ENCODE data around the gene DHCR7.

Gene DHCR7

GRCh38 chr11:71400216-71400615, 48.0 kb downstream of the DHCR7 start:
- no peaks in the 10 kb centered on the region for H3K4me1 ChIP-seq
- TF ChIP-seq CTCF (IDR thresholded peaks at IDR 0.05): no peak
- intact Hi-C loops (cut with DNase I; ENCODE audit: low total_unique reads): no loop called here

GRCh38 chr11:71399341-71399740, 48.9 kb downstream of the DHCR7 start:
- Histone ChIP-seq H3K9me3 (no peaks in the 10 kb centered on the region), H3K4me3 (no peak overlapping the region), H3K36me3 (no peaks in the 10 kb centered on the region), H3K27ac (no peak overlapping the region), H3K27me3 (peaks cover 0 to 25% of the 10 kb centered on the region in 2 donors), H3K4me1 (no peaks in the 10 kb centered on the region)
- no peak for TF ChIP-seq CTCF (IDR thresholded peaks at IDR 0.05)
- DNase-seq: no peak
- intact Hi-C loops (cut with DNase I; ENCODE audit: low total_unique reads): no loop called here

More at GRCh38 chr11:71400216-71400615, 48.0 kb downstream of the DHCR7 start:
- DNase-seq: no peak
- no peak overlapping the region for H3K4me3 ChIP-seq
- no peaks in the 10 kb centered on the region for H3K36me3 ChIP-seq
- H3K27ac ChIP-seq: no peak overlapping the region
- H3K9me3 ChIP-seq: no peaks in the 10 kb centered on the region
- peaks cover 0 to 25% of the 10 kb centered on the region in 2 donors for H3K27me3 ChIP-seq

GRCh38 chr11:71397961-71398360, 50.2 kb downstream of the DHCR7 start:
- no peaks in the 10 kb centered on the region for H3K4me1 ChIP-seq
- H3K4me3 ChIP-seq: no peak overlapping the region
- no peaks in the 10 kb centered on the region for H3K9me3 ChIP-seq
- intact Hi-C loops (cut with DNase I; ENCODE audit: low total_unique reads): no loop called here
- TF ChIP-seq CTCF (IDR thresholded peaks at IDR 0.05): no peak
- H3K27me3 ChIP-seq: peaks cover 0 to 34% of the 10 kb centered on the region in 2 donors
- DNase-seq: no peak
- no peaks in the 10 kb centered on the region for H3K36me3 ChIP-seq
- H3K27ac ChIP-seq: no peak overlapping the region

- H3K36me3 ChIP-seq: no peaks in the 10 kb centered on the region
- DNase-seq: no peak
Measured at GRCh38 chr11:71397331-71397860, 50.8 kb downstream of the DHCR7 start.

GRCh38 chr11:71396548-71397123, 51.6 kb downstream of the DHCR7 start:
- intact Hi-C loops (cut with DNase I; ENCODE audit: low total_unique reads): no loop called here
- Histone ChIP-seq H3K27me3 (peaks cover 0 to 37% of the 10 kb centered on the region in 2 donors), H3K9me3 (no peaks in the 10 kb centered on the region), H3K4me3 (no peak overlapping the region), H3K36me3 (no peaks in the 10 kb centered on the region), H3K27ac (no peak overlapping the region), H3K4me1 (no peaks in the 10 kb centered on the region)
- no peak for DNase-seq
- TF ChIP-seq CTCF (IDR thresholded peaks at IDR 0.05): no peak

More at GRCh38 chr11:71397331-71397860, 50.8 kb downstream of the DHCR7 start:
- no peaks in the 10 kb centered on the region for H3K4me1 ChIP-seq
- intact Hi-C loops (cut with DNase I; ENCODE audit: low total_unique reads): no loop called here
- H3K9me3 ChIP-seq: no peaks in the 10 kb centered on the region
- H3K4me3 ChIP-seq: no peak overlapping the region
- H3K27ac ChIP-seq: no peak overlapping the region
- TF ChIP-seq CTCF (IDR thresholded peaks at IDR 0.05): no peak
- H3K27me3 ChIP-seq: peaks cover 0 to 37% of the 10 kb centered on the region in 2 donors
